SK-N-DZ (cell line): ENCODE measurements around the gene ANKRD16.
A peak's percentile ranks its signal among the peaks of the same experiment; 100 is the strongest.
"Not testable (repeated sequence)": the region's sequence is repeated elsewhere in the genome, so short reads cannot be mapped to it uniquely, and the experiment has no call there.

Experiments
- DNase-seq: peaks from one replicate; pipeline ENCODE4 v3.0.0-alpha.2; 2015; ENCODE audit warnings: low spot score

The ANKRD16 gene

GRCh38 chr10:5903563-5903962 lies 13.9 kb upstream of the ANKRD16 start:
- no peak for DNase-seq

- no peak for DNase-seq
Observed at GRCh38 chr10:5902511-5903274, 13.0 kb upstream of the ANKRD16 start.

GRCh38 chr10:5900247-5900646 lies 10.6 kb upstream of the ANKRD16 start:
- DNase-seq = no peak

- DNase-seq = no peak
Observed at GRCh38 chr10:5898163-5898562, 8.5 kb upstream of the ANKRD16 start.

GRCh38 chr10:5897504-5897903 lies 7.8 kb upstream of the ANKRD16 start:
- no peak for DNase-seq

GRCh38 chr10:5897053-5897340 lies 7.3 kb upstream of the ANKRD16 start:
- DNase-seq = no peak

- no peak for DNase-seq
Observed at GRCh38 chr10:5896208-5897052, 6.7 kb upstream of the ANKRD16 start.

GRCh38 chr10:5895804-5896203 lies 6.1 kb upstream of the ANKRD16 start:
- no peak for DNase-seq

- no peak for DNase-seq
Observed at GRCh38 chr10:5895365-5895764, 5.7 kb upstream of the ANKRD16 start.

GRCh38 chr10:5894873-5895272 lies 5.2 kb upstream of the ANKRD16 start:
- DNase-seq = no peak

- no peak for DNase-seq
Observed at GRCh38 chr10:5894403-5894802, 4.7 kb upstream of the ANKRD16 start.

- DNase-seq = peak; percentile 58
Observed at GRCh38 chr10:5893321-5893720, 3.6 kb upstream of the ANKRD16 start.

GRCh38 chr10:5892007-5892406 lies 2.3 kb upstream of the ANKRD16 start:
- no peak for DNase-seq

- no peak for DNase-seq
Observed at GRCh38 chr10:5891009-5891408, 1.3 kb upstream of the ANKRD16 start.

GRCh38 chr10:5890452-5890915 lies 791 bp upstream of the ANKRD16 start:
- peak; percentile 37 for DNase-seq

GRCh38 chr10:5888843-5889623 lies 660 bp downstream of the ANKRD16 start:
- peak; percentile 66 for DNase-seq

GRCh38 chr10:5888351-5888750 lies 1.3 kb downstream of the ANKRD16 start:
- no peak for DNase-seq

GRCh38 chr10:5887641-5888040 lies 2.1 kb downstream of the ANKRD16 start:
- DNase-seq = no peak

GRCh38 chr10:5887029-5887428 lies 2.7 kb downstream of the ANKRD16 start:
- DNase-seq = no peak

GRCh38 chr10:5885619-5886018 lies 4.1 kb downstream of the ANKRD16 start:
- no peak for DNase-seq

GRCh38 chr10:5882961-5883360 lies 6.7 kb downstream of the ANKRD16 start:
- no peak for DNase-seq

- DNase-seq = not testable (repeated sequence)
Observed at GRCh38 chr10:5877041-5877440, 12.7 kb downstream of the ANKRD16 start.
